ENCODE data around the gene MTUS2. TPM values are rescaled to one million over a fixed set of nuclear protein-coding genes. Genes with fewer than 3 reads are reported as not detected.

The MTUS2 gene
- total RNA-seq, 5 donors from 2014 or later (not counting 1 experiment from before 2014, with no cell fraction given), result 0.05 to 0.28 (median 0.12) TPM

DNA sequence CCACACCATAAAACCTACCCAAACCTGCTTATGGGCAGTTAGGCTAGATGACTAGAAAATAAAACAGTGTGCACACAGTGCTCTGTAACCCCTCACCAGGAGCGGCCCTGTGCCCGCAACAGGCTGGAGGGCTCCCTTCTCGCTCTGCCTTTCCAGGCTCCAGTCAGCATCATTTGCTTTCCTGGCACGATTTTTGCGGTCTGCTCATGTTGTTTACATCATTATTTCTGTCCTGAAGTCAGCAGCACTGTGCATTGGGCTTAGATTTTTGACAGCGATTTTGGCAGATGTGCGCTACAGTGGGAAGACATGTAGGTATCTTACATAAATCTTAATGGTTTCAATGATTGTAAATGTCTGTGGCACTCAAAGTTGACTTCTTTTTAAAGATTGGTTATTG is 344.0 kb downstream of the MTUS2 start:
- no peak overlapping the region for H3K27ac ChIP-seq (ENCODE audit: low read length)
- H3K27me3 ChIP-seq (replicated peaks in 1 of 2; ENCODE audit: control insufficient read depth in 2 of 2, extremely low read depth in 1 of 2, insufficient read depth in 2 of 2, low read length in 1 of 2), result peaks cover 0 to 4% of the 10 kb centered on the region in 2 experiments
- ATAC-seq (replicated peaks in 1 of 4) (no peak), DNase-seq (no peak)
- Mint-ChIP-seq H3K27ac (no peak overlapping the region), H3K36me3 (no peaks in the 10 kb centered on the region), H3K27me3 (peaks cover 0 to 2% of the 10 kb centered on the region in 2 donors), H3K4me3 (no peak overlapping the region), H3K4me1 (peaks cover 0 to 1% (median 0%) of the 10 kb centered on the region in 3 donors), H3K9me3 (peaks cover 0 to 4% (median 0%) of the 10 kb centered on the region in 3 donors)
- 86% methylated on average over 7 of the region's 7 CpGs for WGBS (ENCODE audit: insufficient coverage)
- CTCF ChIA-PET, result no interaction called here
- no peaks in the 10 kb centered on the region for H3K36me3 ChIP-seq (ENCODE audit: control insufficient read depth in 2 of 2, extremely low read depth in 1 of 2, insufficient read depth in 1 of 2, low read length in 1 of 2)
- H3K4me1 ChIP-seq (ENCODE audit: control insufficient read depth in 1 of 2, extremely low read depth in 1 of 2, insufficient read depth in 2 of 2, low read length in 2 of 2), result no peaks in the 10 kb centered on the region
- no peaks in the 10 kb centered on the region for H3K9me3 ChIP-seq
- no peak overlapping the region for H3K4me3 ChIP-seq (ENCODE audit: control insufficient read depth in 1 of 2, extremely low read depth in 1 of 2, low read length in 1 of 2)
- POLR2A ChIA-PET, result no interaction called here

DNA sequence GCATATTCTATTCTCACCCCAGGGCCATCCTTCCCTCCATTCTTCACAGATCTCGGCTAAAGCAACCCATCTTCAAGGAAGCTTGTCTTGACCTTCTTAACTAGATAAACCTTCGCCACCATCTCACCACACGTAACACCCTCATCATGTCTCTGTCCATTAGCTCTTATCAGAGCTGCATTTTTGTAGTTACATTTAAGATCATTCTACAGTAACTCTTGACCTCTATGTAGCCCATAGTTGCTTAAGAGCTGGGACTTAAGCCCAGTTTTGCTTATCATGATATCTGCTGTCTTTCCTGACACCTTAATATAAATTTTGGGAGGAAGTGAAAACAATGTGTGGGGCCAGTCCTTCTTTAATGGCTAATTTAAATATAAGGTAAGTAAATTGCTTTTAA is 345.1 kb downstream of the MTUS2 start:
- POLR2A ChIA-PET, result no interaction called here
- no peak for ATAC-seq (replicated peaks in 1 of 4)

GRCh38 chr13:29165840-29166239 is 345.7 kb downstream of the MTUS2 start:
- Histone ChIP-seq H3K9me3 (no peaks in the 10 kb centered on the region), H3K4me3 (ENCODE audit: control insufficient read depth in 1 of 2, extremely low read depth in 1 of 2, low read length in 1 of 2) (no peak overlapping the region), H3K27me3 (replicated peaks in 1 of 2; ENCODE audit: control insufficient read depth in 2 of 2, extremely low read depth in 1 of 2, insufficient read depth in 2 of 2, low read length in 1 of 2) (peaks cover 0 to 4% of the 10 kb centered on the region in 2 experiments), H3K4me1 (ENCODE audit: control insufficient read depth in 1 of 2, extremely low read depth in 1 of 2, insufficient read depth in 2 of 2, low read length in 2 of 2) (no peaks in the 10 kb centered on the region), H3K36me3 (ENCODE audit: control insufficient read depth in 2 of 2, extremely low read depth in 1 of 2, insufficient read depth in 1 of 2, low read length in 1 of 2) (no peaks in the 10 kb centered on the region), H3K27ac (ENCODE audit: low read length) (no peak overlapping the region)
- WGBS (ENCODE audit: insufficient coverage), result 0% methylated on average over 2 of the region's 2 CpGs
- DNase-seq, result no peak
- Mint-ChIP-seq H3K27me3 (no peaks in the 10 kb centered on the region), H3K4me3 (no peak overlapping the region), H3K4me1 (peaks cover 0 to 1% (median 0%) of the 10 kb centered on the region in 3 donors), H3K36me3 (no peaks in the 10 kb centered on the region), H3K9me3 (peaks cover 0 to 4% (median 0%) of the 10 kb centered on the region in 3 donors), H3K27ac (no peak overlapping the region)
- ATAC-seq (replicated peaks in 1 of 4), result no peak
- ChIA-PET CTCF (interaction anchor here in 1 of 2 donors (0.7 kb wide), 1 partner anchor 11 kb away, joined by 3 read pairs; no protein-coding TSS in a partner anchor), POLR2A (no interaction called here)

More for the DNA sequence above, 345.1 kb downstream of the MTUS2 start:
- Mint-ChIP-seq H3K9me3 (peaks cover 0 to 4% (median 0%) of the 10 kb centered on the region in 3 donors), H3K4me1 (peaks cover 0 to 1% (median 0%) of the 10 kb centered on the region in 3 donors), H3K27ac (no peak overlapping the region), H3K27me3 (no peaks in the 10 kb centered on the region), H3K4me3 (no peak overlapping the region), H3K36me3 (no peaks in the 10 kb centered on the region)
- CTCF ChIA-PET, result interaction anchor here in 1 of 2 donors (0.7 kb wide), 1 partner anchor 11 kb away, joined by 3 read pairs; no protein-coding TSS in a partner anchor
- Histone ChIP-seq H3K4me1 (ENCODE audit: control insufficient read depth in 1 of 2, extremely low read depth in 1 of 2, insufficient read depth in 2 of 2, low read length in 2 of 2) (no peaks in the 10 kb centered on the region), H3K27me3 (replicated peaks in 1 of 2; ENCODE audit: control insufficient read depth in 2 of 2, extremely low read depth in 1 of 2, insufficient read depth in 2 of 2, low read length in 1 of 2) (peaks cover 0 to 4% of the 10 kb centered on the region in 2 experiments), H3K4me3 (ENCODE audit: control insufficient read depth in 1 of 2, extremely low read depth in 1 of 2, low read length in 1 of 2) (no peak overlapping the region), H3K36me3 (ENCODE audit: control insufficient read depth in 2 of 2, extremely low read depth in 1 of 2, insufficient read depth in 1 of 2, low read length in 1 of 2) (no peaks in the 10 kb centered on the region), H3K27ac (ENCODE audit: low read length) (no peak overlapping the region), H3K9me3 (no peaks in the 10 kb centered on the region)
- DNase-seq, result no peak
- WGBS (ENCODE audit: insufficient coverage), result 78% methylated on average over 2 of the region's 3 CpGs

GRCh38 chr13:29170436-29171082 is 350.4 kb downstream of the MTUS2 start:
- H3K27me3 Mint-ChIP-seq, result no peaks in the 10 kb centered on the region
- peaks cover 0 to 12% (median 0%) of the 10 kb centered on the region in 3 donors for H3K9me3 Mint-ChIP-seq
- ChIA-PET CTCF (no interaction called here), POLR2A (no interaction called here)
- H3K27ac Mint-ChIP-seq, result no peak overlapping the region
- no peak overlapping the region for H3K4me3 ChIP-seq (ENCODE audit: control insufficient read depth in 1 of 2, extremely low read depth in 1 of 2, low read length in 1 of 2)
- DNase-seq (no peak), ATAC-seq (replicated peaks in 1 of 4) (no peak)
- H3K36me3 ChIP-seq (ENCODE audit: control insufficient read depth in 2 of 2, extremely low read depth in 1 of 2, insufficient read depth in 1 of 2, low read length in 1 of 2), result no peaks in the 10 kb centered on the region
- H3K4me3 Mint-ChIP-seq, result no peak overlapping the region
- no peaks in the 10 kb centered on the region for H3K27me3 ChIP-seq (replicated peaks in 1 of 2; ENCODE audit: control insufficient read depth in 2 of 2, extremely low read depth in 1 of 2, insufficient read depth in 2 of 2, low read length in 1 of 2)
- WGBS (ENCODE audit: insufficient coverage), result 67% methylated on average over 2 of the region's 4 CpGs
- no peak overlapping the region for H3K27ac ChIP-seq (ENCODE audit: low read length)
- peaks cover 0 to 1% (median 0%) of the 10 kb centered on the region in 3 donors for H3K4me1 Mint-ChIP-seq
- H3K9me3 ChIP-seq, result no peaks in the 10 kb centered on the region
- no peaks in the 10 kb centered on the region for H3K36me3 Mint-ChIP-seq
- H3K4me1 ChIP-seq (ENCODE audit: control insufficient read depth in 1 of 2, extremely low read depth in 1 of 2, insufficient read depth in 2 of 2, low read length in 2 of 2), result peaks cover 0 to 2% of the 10 kb centered on the region in 2 experiments

DNA sequence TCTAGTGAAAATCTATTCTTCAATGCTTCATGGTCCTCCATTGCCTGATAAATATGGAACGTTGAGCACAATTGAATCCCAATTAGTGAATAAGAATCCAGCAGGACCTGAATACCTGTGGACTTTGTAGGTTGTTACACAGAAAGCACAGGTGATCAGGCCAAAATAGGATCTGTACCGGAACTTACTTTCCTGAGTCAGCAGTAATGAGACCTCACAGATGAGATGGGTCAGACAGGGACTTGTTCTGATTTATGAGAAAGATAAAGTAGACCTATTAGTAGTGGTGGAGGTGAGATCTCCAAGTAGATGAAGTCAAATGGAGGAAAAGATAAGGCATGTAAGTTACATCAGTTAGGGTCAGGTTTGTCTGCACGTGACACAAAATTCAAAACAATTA is 351.1 kb downstream of the MTUS2 start:
- Histone ChIP-seq H3K36me3 (ENCODE audit: control insufficient read depth in 2 of 2, extremely low read depth in 1 of 2, insufficient read depth in 1 of 2, low read length in 1 of 2) (no peaks in the 10 kb centered on the region), H3K4me1 (ENCODE audit: control insufficient read depth in 1 of 2, extremely low read depth in 1 of 2, insufficient read depth in 2 of 2, low read length in 2 of 2) (peaks cover 0 to 2% of the 10 kb centered on the region in 2 experiments), H3K4me3 (ENCODE audit: control insufficient read depth in 1 of 2, extremely low read depth in 1 of 2, low read length in 1 of 2) (no peak overlapping the region), H3K27ac (ENCODE audit: low read length) (no peak overlapping the region), H3K9me3 (no peaks in the 10 kb centered on the region), H3K27me3 (replicated peaks in 1 of 2; ENCODE audit: control insufficient read depth in 2 of 2, extremely low read depth in 1 of 2, insufficient read depth in 2 of 2, low read length in 1 of 2) (no peaks in the 10 kb centered on the region)
- DNase-seq, result no peak
- Mint-ChIP-seq H3K4me1 (no peaks in the 10 kb centered on the region), H3K9me3 (peaks cover 0 to 14% (median 0%) of the 10 kb centered on the region in 3 donors), H3K27ac (no peak overlapping the region), H3K4me3 (no peak overlapping the region), H3K27me3 (peaks cover 0 to 2% of the 10 kb centered on the region in 2 donors), H3K36me3 (no peaks in the 10 kb centered on the region)
- ChIA-PET CTCF (no interaction called here), POLR2A (no interaction called here)
- WGBS (ENCODE audit: insufficient coverage), result 71% methylated on average over 2 of the region's 3 CpGs
- no peak for ATAC-seq (replicated peaks in 1 of 4)

- Mint-ChIP-seq H3K27me3 (peaks cover 0 to 3% of the 10 kb centered on the region in 2 donors), H3K27ac (no peak overlapping the region), H3K4me1 (no peaks in the 10 kb centered on the region), H3K9me3 (peaks cover 0 to 19% (median 2%) of the 10 kb centered on the region in 3 donors), H3K4me3 (no peak overlapping the region), H3K36me3 (no peaks in the 10 kb centered on the region)
- DNase-seq (no peak), ATAC-seq (replicated peaks in 1 of 4) (no peak)
- WGBS (ENCODE audit: insufficient coverage), result 100% methylated on average over 1 of the region's 3 CpGs
- H3K27ac ChIP-seq (ENCODE audit: low read length), result no peak overlapping the region
- H3K4me1 ChIP-seq (ENCODE audit: control insufficient read depth in 1 of 2, extremely low read depth in 1 of 2, insufficient read depth in 2 of 2, low read length in 2 of 2), result peaks cover 0 to 2% of the 10 kb centered on the region in 2 experiments
- H3K27me3 ChIP-seq (replicated peaks in 1 of 2; ENCODE audit: control insufficient read depth in 2 of 2, extremely low read depth in 1 of 2, insufficient read depth in 2 of 2, low read length in 1 of 2), result no peaks in the 10 kb centered on the region
- no peaks in the 10 kb centered on the region for H3K9me3 ChIP-seq
- no peak overlapping the region for H3K4me3 ChIP-seq (ENCODE audit: control insufficient read depth in 1 of 2, extremely low read depth in 1 of 2, low read length in 1 of 2)
- POLR2A ChIA-PET, result no interaction called here
- no peaks in the 10 kb centered on the region for H3K36me3 ChIP-seq (ENCODE audit: control insufficient read depth in 2 of 2, extremely low read depth in 1 of 2, insufficient read depth in 1 of 2, low read length in 1 of 2)
- CTCF ChIA-PET, result no interaction called here
Measured at GRCh38 chr13:29174093-29174492, 354.0 kb downstream of the MTUS2 start.

Data from T-cell (primary cell).